ENCODE data around the gene SPECC1.
"Not testable (repeated sequence)": the region's sequence is repeated elsewhere in the genome, so short reads cannot be mapped to it uniquely, and the experiment has no call there.

The SPECC1 gene, protein sequence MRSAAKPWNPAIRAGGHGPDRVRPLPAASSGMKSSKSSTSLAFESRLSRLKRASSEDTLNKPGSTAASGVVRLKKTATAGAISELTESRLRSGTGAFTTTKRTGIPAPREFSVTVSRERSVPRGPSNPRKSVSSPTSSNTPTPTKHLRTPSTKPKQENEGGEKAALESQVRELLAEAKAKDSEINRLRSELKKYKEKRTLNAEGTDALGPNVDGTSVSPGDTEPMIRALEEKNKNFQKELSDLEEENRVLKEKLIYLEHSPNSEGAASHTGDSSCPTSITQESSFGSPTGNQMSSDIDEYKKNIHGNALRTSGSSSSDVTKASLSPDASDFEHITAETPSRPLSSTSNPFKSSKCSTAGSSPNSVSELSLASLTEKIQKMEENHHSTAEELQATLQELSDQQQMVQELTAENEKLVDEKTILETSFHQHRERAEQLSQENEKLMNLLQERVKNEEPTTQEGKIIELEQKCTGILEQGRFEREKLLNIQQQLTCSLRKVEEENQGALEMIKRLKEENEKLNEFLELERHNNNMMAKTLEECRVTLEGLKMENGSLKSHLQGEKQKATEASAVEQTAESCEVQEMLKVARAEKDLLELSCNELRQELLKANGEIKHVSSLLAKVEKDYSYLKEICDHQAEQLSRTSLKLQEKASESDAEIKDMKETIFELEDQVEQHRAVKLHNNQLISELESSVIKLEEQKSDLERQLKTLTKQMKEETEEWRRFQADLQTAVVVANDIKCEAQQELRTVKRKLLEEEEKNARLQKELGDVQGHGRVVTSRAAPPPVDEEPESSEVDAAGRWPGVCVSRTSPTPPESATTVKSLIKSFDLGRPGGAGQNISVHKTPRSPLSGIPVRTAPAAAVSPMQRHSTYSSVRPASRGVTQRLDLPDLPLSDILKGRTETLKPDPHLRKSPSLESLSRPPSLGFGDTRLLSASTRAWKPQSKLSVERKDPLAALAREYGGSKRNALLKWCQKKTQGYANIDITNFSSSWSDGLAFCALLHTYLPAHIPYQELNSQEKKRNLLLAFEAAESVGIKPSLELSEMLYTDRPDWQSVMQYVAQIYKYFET

GRCh38 chr17:20009302-20010098 lies at the start of gene SPECC1:
Gene SPECC1, plus strand, starts transcription at chr17:20009359. Its CDS starts 87,293 bp downstream, at chr17:20096652.
- DNase-seq = peak; percentile 81

DNA sequence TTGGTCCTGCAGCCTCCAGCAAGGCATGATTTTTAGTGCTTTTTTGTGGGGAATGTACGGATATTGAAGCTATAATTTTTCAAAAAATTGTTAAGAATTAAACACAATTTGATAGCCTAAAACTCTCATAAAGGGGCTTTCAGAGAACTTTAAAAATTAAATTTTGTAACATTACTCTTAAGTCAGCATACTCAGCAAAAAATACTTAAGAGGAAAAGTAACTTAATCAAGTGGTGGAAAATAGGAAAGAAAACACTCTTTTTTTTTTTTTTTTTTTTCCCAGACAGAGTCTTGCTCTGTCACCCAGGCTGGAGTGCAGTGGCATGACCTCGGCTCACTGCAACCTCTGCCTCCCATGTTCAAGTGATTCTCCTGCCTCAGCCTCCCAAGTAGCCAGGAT lies 46.2 kb upstream of the SPECC1 start:
- DNase-seq = not testable (repeated sequence)

DNA sequence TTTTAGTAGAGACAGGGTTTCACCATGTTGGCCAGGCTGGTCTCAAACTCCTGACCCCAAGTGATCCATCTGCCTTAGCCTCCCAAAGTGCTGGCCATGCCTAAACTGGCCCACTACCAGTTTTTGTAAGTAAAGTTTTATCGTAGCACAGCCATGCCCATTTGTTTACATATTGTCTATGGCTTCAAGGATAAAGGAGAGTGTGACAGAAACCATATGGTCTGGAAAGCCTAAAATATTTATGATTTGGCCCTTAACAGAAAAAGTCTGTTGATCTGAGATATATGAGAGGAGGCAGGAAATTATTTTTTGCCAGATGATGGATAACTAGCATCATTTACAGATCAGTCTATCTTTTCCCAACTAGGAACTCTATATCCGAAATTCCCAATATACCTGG lies 36.0 kb upstream of the SPECC1 start:
- no peak for DNase-seq

GRCh38 chr17:19975601-19976000 lies 33.6 kb upstream of the SPECC1 start:
- DNase-seq = no peak

DNA sequence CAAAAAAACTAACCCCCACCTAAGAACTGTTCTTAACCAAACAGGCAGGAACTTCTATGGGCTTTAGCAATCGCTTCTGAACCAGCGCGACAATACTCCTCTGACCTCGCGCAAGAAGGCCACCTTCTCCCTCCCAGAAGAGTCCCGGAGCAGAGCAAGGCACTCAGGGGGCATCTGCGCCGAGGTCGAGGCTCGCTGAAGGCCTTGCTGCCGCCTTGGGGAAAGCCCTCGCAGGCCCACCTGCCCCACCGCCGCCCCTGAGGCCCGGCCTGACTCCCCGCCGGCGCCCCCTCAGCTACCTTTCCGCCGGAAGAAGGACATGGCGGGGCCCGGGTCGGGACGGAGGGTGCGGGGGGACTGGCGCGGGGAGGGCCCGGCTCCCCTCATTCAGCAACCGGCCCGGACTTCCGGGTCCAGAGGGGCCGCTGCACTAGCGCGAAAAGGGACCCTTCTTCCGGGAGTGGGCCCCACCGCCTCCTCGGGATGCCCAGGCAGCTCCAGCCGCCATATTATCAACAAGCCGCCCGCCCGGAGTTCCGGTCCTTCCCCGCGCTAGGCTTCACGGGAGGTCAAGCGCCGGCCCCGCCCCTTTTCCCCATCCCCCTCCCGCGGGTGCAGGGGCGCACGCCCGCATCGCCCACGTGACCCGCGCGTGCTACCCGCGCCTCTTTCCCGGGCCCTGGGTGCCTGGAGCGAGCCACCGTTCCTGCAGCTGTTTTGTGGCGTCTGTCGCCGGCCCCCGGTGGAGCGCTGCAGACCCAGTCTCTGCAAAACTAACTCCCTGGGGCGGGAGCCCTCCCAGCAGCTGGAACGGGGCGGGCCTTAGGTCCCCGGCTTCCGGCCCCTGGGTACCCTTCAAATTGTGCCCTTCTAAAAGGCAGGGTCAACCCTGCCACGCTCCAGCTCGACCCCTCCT lies 31.6 kb upstream of the SPECC1 start, which contains the start of gene AKAP10:
TSS of gene AKAP10 (minus strand) at position 536 of the 916 bp plus-strand sequence. CDS start at position 387, 149 bp downstream.
- DNase-seq = peak; percentile 94

GRCh38 chr17:19978209-19978802 lies 30.9 kb upstream of the SPECC1 start:
- no peak for DNase-seq

DNA sequence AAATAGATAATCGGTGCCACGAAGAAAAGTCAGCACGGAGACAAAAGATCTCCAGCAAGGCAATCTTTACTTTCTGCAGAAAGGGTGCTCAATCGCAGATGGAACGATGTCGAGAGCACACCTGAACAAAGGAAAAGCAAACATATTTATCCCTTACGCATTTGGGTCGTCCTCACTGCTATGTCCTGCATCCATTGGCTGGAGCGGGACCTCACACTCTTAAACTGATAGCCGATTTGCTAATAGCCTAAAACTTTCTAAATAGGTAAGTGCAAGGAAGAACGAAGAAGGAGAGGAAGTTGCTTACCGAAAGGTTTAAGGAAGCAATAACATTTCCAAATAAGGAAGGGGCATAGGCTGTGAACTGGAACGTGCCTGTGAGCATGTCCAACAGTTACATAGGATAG lies 30.4 kb upstream of the SPECC1 start:
- no peak for DNase-seq

GRCh38 chr17:19979917-19980770 lies 29.0 kb upstream of the SPECC1 start:
- no peak for DNase-seq

GRCh38 chr17:19986941-19987861 lies 22.0 kb upstream of the SPECC1 start:
- DNase-seq = no peak

DNA sequence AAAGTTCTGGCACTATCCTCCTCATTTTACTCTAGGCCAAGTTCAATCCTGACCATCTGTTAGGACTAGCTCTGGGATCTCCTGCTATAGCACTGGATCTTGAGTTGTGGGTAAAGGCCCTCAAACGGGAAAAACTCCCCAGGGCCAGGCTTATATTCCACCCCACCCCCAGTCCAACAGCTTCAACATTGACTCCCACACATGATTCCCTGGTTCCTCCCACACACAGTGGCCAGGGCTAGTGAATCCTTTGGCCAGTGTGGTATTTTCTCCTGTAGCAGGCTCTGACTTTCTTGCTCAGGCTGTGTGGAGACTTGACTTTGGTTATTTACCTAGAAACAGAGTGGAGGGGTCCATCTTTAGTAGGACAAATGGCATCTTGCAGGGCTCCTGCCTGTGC lies 21.3 kb upstream of the SPECC1 start:
- DNase-seq = no peak

- no peak for DNase-seq
Observed at GRCh38 chr17:19991252-19991885, 17.8 kb upstream of the SPECC1 start.

GRCh38 chr17:19992803-19993713 lies 16.1 kb upstream of the SPECC1 start:
- DNase-seq = peak; percentile 63

DNA sequence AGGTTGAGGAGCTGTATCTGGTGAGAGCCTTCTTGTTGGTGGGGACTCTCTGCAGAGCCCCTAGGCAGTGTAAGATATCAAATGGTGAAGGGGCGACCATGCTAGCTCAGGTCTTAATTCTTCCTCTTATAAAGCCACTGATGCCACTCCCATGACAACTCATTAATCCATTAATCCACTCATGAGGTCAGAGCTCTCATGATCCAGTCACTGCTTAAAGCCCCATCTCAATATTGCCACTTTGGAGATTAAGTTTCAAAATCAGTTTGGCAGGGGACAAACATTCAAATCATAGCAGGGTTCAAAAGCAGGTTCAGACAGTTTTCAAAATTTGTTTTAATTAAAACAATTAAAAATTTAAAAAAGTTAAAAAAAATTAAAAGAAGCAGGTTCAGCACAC lies 13.1 kb upstream of the SPECC1 start:
- DNase-seq = no peak

DNA sequence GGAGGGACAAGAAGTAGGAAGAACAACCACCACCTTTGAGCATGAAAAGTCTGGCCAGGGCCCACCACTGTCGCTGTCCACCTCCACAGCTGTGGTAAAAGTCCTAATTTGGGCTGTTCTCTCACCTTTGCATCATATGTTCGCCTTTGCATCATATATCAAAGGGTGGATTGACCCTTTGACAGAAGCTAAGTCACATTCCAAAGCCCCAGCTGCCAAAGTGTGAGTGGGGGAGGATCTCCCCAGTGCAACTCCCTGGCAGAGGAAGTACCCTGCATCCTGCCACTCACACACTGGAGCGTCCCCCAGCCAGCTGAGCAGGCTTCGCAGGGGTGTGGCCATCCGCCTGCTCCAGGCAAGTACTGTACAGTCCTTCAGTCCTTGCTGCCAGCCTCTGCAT lies 12.7 kb upstream of the SPECC1 start:
- no peak for DNase-seq

GRCh38 chr17:20008242-20009051 lies 712 bp upstream of the SPECC1 start:
- DNase-seq = no peak

GRCh38 chr17:20009052-20009301 lies 182 bp upstream of the SPECC1 start:
- DNase-seq = no peak
